OCI-LY1 (cell line): ENCODE measurements around the gene RPL19.

ENCODE experiments used
- H2AFZ ChIP-seq: fragments of 200-600 bp; sonication (generic), shearing (Covaris generic); 2 replicates; pipeline ENCODE4 v1.6.0; 2014; ENCODE audit warnings: antibody characterized with exemption, mild to moderate bottlenecking, low read length
- H3F3A ChIP-seq: fragments of 200-600 bp; sonication (generic), shearing (Covaris generic); 2 replicates; pipeline ENCODE4 v1.6.0; 2014; ENCODE audit warnings: mild to moderate bottlenecking, antibody characterized with exemption, low read length, moderate library complexity; ENCODE audit not compliant: insufficient read depth
- H3K27ac ChIP-seq: fragments of 200-600 bp; sonication (generic); 2 replicates; pipeline ENCODE4 v1.5.1; 2014; ENCODE audit warnings: low read length, mixed run types, mild to moderate bottlenecking, low read depth; ENCODE audit not compliant: poor library complexity, severe bottlenecking
- H3K27me3 ChIP-seq: fragments of 200-600 bp; sonication (generic); 2 replicates; pipeline ENCODE4 v1.6.0; 2014; ENCODE audit warnings: antibody characterized with exemption, mild to moderate bottlenecking, low read length, moderate library complexity; ENCODE audit not compliant: insufficient read depth
- H3K36me3 ChIP-seq: fragments of 200-600 bp; sonication (generic); 2 replicates; pipeline ENCODE4 v1.6.1; 2014; ENCODE audit warnings: mild to moderate bottlenecking, antibody characterized with exemption, low read length, moderate library complexity, mixed read lengths; ENCODE audit not compliant: insufficient read depth
- H3K4me1 ChIP-seq: fragments of 200-600 bp; sonication (generic); 2 replicates; pipeline ENCODE4 v1.5.1; 2014; ENCODE audit warnings: mild to moderate bottlenecking, low read length, moderate library complexity; ENCODE audit not compliant: insufficient read depth, severe bottlenecking
- H3K4me2 ChIP-seq: fragments of 200-600 bp; sonication (generic), shearing (Covaris generic); 2 replicates; pipeline ENCODE4 v1.6.1; 2014; ENCODE audit warnings: low read length
- H3K4me3 ChIP-seq: fragments of 200-600 bp; sonication (generic); 2 replicates; pipeline ENCODE4 v1.5.1; 2014; ENCODE audit warnings: low read length, low read depth, mild to moderate bottlenecking, mixed read lengths; ENCODE audit not compliant: poor library complexity, severe bottlenecking
- H3K79me2 ChIP-seq: fragments of 200-600 bp; shearing (Covaris generic); 2 replicates; pipeline ENCODE4 v1.6.1; 2016; ENCODE audit warnings: mixed run types, low read length, mixed read lengths; ENCODE audit not compliant: insufficient read depth
- H3K9ac ChIP-seq: fragments of 200-600 bp; sonication (generic), shearing (Covaris generic); 2 replicates; pipeline ENCODE4 v1.6.1; 2014; ENCODE audit warnings: mild to moderate bottlenecking, low read length, mixed read lengths
- H3K9me2 ChIP-seq: fragments of 200-600 bp; sonication (generic), shearing (Covaris generic); 2 replicates; pipeline ENCODE4 v1.6.1; 2014; ENCODE audit warnings: low read depth, mild to moderate bottlenecking, low read length, mixed read lengths
- H3K9me3 ChIP-seq: fragments of 200-600 bp; shearing (Covaris generic); 2 replicates; pipeline ENCODE4 v1.6.1; 2014; ENCODE audit warnings: low read length, mixed read lengths
- H4K20me1 ChIP-seq: fragments of 200-600 bp; sonication (generic), shearing (Covaris generic); 2 replicates; pipeline ENCODE4 v1.6.0; 2016; ENCODE audit warnings: mild to moderate bottlenecking, low read length; ENCODE audit not compliant: insufficient read depth
- CTCF ChIP-seq: fragments of 200-600 bp; sonication (generic), shearing (Covaris generic); IDR thresholded peaks from 2 replicates; pipeline ENCODE4 v1.5.1; 2017; ENCODE audit warnings: mild to moderate bottlenecking, antibody characterized with exemption, low read length, moderate library complexity, mixed read lengths
- EZH2 ChIP-seq: fragments of 200-600 bp; sonication (generic), shearing (Covaris generic); IDR thresholded peaks from 2 replicates; pipeline ENCODE4 v1.8.0; 2017; ENCODE audit warnings: borderline replicate concordance, mixed run types, mild to moderate bottlenecking, antibody characterized with exemption, low read length, moderate library complexity, mixed read lengths

RPL19 gene

GRCh38 chr17:39223907-39224777 lies 24.1 kb downstream of the RPL19 start:
- H3K9me3 ChIP-seq = no peaks in the 10 kb centered on the region
- no peak overlapping the region for H3K27ac ChIP-seq
- H3K4me3 ChIP-seq = no peak overlapping the region
- H3K4me2 ChIP-seq = no peak overlapping the region
- H3K9ac ChIP-seq = no peak overlapping the region
- H2AFZ ChIP-seq = no peak overlapping the region
- no peaks in the 10 kb centered on the region for H3K79me2 ChIP-seq
- no peak for TF ChIP-seq CTCF
- no peak for TF ChIP-seq EZH2
- H3K36me3 ChIP-seq = no peaks in the 10 kb centered on the region
- H3F3A ChIP-seq = no peaks in the 10 kb centered on the region
- H3K9me2 ChIP-seq = no peaks in the 10 kb centered on the region
- 0 out of 2 replicates have a peak, but pooled peaks cover 5% of the 10 kb centered on the region for H3K27me3 ChIP-seq
- no peaks in the 10 kb centered on the region for H3K4me1 ChIP-seq
- H4K20me1 ChIP-seq = no peaks in the 10 kb centered on the region

DNA sequence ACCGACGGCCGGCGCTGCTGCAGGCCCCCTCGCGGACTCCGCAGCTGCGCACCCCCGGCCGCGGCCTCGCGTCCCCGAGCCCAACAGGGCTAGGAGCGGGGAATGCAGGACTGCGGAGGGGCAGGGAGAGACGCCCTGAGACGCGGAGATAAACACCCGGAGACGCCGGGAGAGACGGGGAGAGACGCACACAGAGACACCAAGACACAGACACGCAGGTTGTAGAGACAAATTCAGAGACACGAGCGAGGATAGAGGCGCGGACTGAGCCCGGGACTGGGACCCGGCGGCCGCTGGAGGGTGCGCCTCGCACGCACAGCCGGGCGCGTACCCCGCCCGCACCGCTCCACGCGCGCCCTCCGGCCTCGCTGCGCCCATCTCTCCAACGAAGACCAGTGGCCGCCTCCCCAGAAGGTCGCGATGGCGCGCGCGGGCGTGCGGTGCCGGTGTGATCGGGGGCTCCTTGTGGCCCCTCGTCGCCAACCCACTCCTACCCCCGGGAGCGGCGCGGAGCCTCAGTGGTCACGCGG lies 24.8 kb downstream of the RPL19 start:
- no peaks in the 10 kb centered on the region for H3K79me2 ChIP-seq
- TF ChIP-seq CTCF (no peak), EZH2 (no peak)
- no peak overlapping the region for H2AFZ ChIP-seq
- no peak overlapping the region for H3K9ac ChIP-seq
- H4K20me1 ChIP-seq = no peaks in the 10 kb centered on the region
- H3K9me3 ChIP-seq = no peaks in the 10 kb centered on the region
- H3K27ac ChIP-seq = no peak overlapping the region
- H3K9me2 ChIP-seq = no peaks in the 10 kb centered on the region
- no peak overlapping the region for H3K4me3 ChIP-seq
- 0 out of 2 replicates have a peak, but pooled peaks cover 5% of the 10 kb centered on the region for H3K27me3 ChIP-seq
- no peak overlapping the region for H3K4me2 ChIP-seq
- H3F3A ChIP-seq = no peaks in the 10 kb centered on the region
- no peaks in the 10 kb centered on the region for H3K4me1 ChIP-seq
- no peaks in the 10 kb centered on the region for H3K36me3 ChIP-seq

DNA sequence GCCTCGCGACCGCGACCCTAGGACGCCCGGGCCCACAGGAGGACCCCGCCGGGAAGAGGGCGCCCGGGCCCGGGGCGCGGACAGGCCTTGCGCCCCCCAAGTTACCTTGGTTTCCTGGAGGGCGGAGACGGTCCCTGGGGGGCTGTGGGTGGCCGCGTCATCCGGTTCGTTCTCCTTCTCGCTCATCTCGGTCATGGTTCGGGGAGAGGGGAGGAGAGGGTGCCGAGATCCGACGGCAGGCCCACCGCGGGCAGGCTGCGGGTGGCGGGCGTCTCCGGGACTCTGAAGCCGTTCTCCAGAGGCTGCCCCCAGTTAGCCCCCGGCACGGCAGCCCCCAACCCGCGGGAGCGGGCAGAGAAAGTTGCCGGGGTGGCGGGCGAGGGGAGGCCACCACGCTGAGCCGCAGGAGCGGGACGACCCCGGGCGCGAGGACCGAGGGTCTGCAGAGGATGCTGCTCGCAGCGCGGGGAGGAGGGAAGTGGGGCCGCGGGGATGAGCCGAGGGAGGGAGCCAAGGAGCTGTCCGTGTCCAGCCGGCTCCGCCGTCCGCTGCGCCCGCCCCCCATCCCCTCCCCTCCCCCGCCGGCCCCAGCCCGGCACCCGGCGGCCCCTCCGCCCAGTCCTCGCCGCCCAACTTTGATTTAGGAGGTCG lies 25.4 kb downstream of the RPL19 start, which contains the start of gene STAC2:
STAC2 (minus strand) TSS at position 638 of the 651 bp plus-strand sequence; CDS start at position 195, 443 bp downstream.
- H3K4me1 ChIP-seq = no peaks in the 10 kb centered on the region
- no peak for TF ChIP-seq EZH2
- no peak for TF ChIP-seq CTCF
- H3K9me2 ChIP-seq = no peaks in the 10 kb centered on the region
- H3K9me3 ChIP-seq = no peaks in the 10 kb centered on the region
- H3K36me3 ChIP-seq = no peaks in the 10 kb centered on the region
- 0 out of 2 replicates have a peak, but pooled peaks cover 5% of the 10 kb centered on the region for H3K27me3 ChIP-seq
- H3K4me3 ChIP-seq = no peak within 1 kb of the TSS
- H3K79me2 ChIP-seq = no peaks in the 10 kb centered on the region
- no peaks in the 10 kb centered on the region for H3F3A ChIP-seq
- no peak within 1 kb of the TSS for H3K9ac ChIP-seq
- no peaks in the 10 kb centered on the region for H4K20me1 ChIP-seq
- no peak within 1 kb of the TSS for H3K4me2 ChIP-seq
- no peak within 1 kb of the TSS for H3K27ac ChIP-seq
- no peak within 1 kb of the TSS for H2AFZ ChIP-seq
